Prostate gland (tissue), 2 donors: Measurements from ENCODE around the gene ITGA11.

Source experiments
- POLR2A ChIP-seq: fragments of 450-650 bp; IDR thresholded peaks from one replicate; pipeline ENCODE4 v1.6.1; 2016; ENCODE audit warnings: antibody characterized with exemption, mild to moderate bottlenecking
- POLR2AphosphoS5 ChIP-seq: sonication (generic); formaldehyde crosslinking; IDR thresholded peaks from one replicate; pipeline ENCODE4 v1.6.1; 2017; ENCODE audit warnings: antibody characterized with exemption
- TF ChIP-seq, protein P1 (sequence below), 4 experiments: fragments of 200-600 bp in 2 of 4; fragments of 450-650 bp in 2 of 4; sonication (generic) in 2 of 4; IDR thresholded peaks; 1 replicate in 3 of 4; 2 replicates in 1 of 4; pipeline ENCODE4 v1.5.1; 2016 to 2019; ENCODE audit warnings: antibody characterized with exemption in 4 of 4, mild to moderate bottlenecking in 2 of 4, moderate library complexity in 2 of 4

DNA sequence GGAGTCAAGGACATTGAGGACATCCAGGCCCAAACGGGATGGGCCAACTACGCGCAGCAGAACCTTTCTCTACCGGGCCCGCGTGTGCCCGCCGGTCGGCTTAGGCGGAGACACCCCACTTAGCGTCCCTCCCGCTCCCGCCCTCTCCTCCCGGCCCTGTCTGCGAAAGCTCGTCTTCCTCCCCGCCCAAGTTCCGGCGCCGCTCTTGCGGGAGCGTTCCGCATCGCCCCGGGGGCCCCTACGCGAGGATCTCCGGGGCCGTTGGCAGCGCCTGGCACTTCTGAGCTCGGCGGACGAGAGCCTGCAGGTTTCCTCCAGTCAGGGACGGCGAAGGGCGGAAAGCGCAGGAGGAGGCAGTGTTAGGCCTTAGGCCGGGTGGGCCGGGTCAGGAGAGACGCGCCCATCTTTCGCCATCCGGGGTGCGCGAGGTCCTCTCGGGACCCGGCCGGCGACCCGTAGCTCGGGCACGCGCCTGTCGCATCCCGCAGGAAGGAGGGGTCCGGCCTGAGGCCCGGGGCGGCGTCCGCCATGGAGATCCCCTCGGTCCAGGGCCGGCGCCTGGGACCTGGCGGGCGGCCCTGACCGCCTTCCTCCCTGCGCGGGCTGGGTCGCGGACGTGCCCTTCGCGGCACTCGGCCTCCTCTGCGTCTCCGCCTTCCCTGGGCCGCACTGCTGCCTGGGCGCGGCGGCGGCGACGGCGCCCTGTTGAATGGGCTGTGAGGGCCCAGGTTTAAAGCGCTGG, 154.2 kb downstream of the ITGA11 start, which contains the start of gene FEM1B:
- TF ChIP-seq, protein P1, sequence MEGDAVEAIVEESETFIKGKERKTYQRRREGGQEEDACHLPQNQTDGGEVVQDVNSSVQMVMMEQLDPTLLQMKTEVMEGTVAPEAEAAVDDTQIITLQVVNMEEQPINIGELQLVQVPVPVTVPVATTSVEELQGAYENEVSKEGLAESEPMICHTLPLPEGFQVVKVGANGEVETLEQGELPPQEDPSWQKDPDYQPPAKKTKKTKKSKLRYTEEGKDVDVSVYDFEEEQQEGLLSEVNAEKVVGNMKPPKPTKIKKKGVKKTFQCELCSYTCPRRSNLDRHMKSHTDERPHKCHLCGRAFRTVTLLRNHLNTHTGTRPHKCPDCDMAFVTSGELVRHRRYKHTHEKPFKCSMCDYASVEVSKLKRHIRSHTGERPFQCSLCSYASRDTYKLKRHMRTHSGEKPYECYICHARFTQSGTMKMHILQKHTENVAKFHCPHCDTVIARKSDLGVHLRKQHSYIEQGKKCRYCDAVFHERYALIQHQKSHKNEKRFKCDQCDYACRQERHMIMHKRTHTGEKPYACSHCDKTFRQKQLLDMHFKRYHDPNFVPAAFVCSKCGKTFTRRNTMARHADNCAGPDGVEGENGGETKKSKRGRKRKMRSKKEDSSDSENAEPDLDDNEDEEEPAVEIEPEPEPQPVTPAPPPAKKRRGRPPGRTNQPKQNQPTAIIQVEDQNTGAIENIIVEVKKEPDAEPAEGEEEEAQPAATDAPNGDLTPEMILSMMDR (IDR thresholded peaks at IDR 0.05): peak in 1 of 4 experiments; percentile 19
- TF ChIP-seq POLR2AphosphoS5 (peak; percentile 87), POLR2A (peak; percentile 47)
